ENCODE data around the gene APOC1.
"Not testable (repeated sequence)": the region's sequence is repeated elsewhere in the genome, so short reads cannot be mapped to it uniquely, and the experiment has no call there.

APOC1 gene

DNA sequence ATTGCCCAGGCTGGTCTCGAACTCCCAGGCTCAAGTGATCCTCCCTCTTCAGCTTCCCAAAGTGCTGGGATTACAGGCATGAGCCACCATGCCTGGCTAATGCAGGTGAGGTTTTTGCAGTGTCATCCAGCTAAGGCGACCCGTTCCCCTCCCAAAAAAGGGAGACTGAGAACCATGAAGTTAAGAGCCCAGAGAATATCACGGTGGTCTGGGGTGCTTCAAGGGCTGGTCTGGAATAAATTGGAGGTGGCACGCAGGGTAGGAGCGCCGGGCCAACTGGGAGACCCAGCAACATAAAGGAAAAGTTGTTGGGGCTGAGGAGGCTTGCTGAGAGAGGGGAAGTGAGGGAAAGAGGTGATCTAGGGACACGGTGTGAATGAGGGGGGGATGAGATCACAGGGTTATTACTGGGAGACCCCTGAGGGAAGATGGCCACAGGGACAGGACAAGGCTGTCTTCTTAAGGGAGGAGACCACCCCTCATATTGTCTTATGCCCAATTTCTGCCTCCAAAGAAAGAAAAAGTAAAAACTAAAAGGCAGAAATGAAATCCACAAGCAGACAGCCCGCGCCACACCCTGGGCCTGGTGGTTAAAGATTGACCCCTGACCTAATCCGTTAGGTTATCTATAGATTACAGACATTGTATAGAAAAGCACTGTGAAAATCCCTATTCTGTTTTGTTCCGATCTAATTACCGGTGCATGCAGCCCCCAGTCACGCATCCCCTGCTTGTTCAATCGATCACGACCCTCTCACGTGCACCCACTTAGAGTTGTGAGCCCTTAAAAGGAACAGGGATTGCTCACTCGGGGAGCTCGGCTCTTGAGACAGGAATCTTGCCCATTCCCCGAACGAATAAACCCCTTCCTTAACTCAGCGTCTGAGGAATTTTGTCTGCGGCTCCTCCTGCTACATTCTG lies 636 bp upstream of the APOC1 start:
- Mint-ChIP-seq H3K4me1 (ENCODE audit: low read depth) (peaks cover 46% of the 10 kb centered on the region), H3K4me3 (peak overlapping the region; percentile 97), H3K27ac (peak overlapping the region; percentile 93)
- H3K9me3 Mint-ChIP-seq; intact Hi-C loops (cut with micrococcal nuclease); H3K36me3 Mint-ChIP-seq (ENCODE audit: low read depth); H3K27me3 Mint-ChIP-seq: not testable (repeated sequence)

DNA sequence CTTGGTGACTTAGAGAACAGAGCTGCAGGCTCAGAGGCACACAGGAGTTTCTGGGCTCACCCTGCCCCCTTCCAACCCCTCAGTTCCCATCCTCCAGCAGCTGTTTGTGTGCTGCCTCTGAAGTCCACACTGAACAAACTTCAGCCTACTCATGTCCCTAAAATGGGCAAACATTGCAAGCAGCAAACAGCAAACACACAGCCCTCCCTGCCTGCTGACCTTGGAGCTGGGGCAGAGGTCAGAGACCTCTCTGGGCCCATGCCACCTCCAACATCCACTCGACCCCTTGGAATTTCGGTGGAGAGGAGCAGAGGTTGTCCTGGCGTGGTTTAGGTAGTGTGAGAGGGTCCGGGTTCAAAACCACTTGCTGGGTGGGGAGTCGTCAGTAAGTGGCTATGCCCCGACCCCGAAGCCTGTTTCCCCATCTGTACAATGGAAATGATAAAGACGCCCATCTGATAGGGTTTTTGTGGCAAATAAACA lies 9.9 kb downstream of the APOC1 start:
- Mint-ChIP-seq H3K9me3 (no peaks in the 10 kb centered on the region), H3K4me1 (ENCODE audit: low read depth) (peaks cover 48% of the 10 kb centered on the region), H3K36me3 (ENCODE audit: low read depth) (no peaks in the 10 kb centered on the region), H3K4me3 (no peak overlapping the region), H3K27ac (peak overlapping the region; percentile 24), H3K27me3 (peaks cover 8% of the 10 kb centered on the region)
- intact Hi-C loops (cut with micrococcal nuclease) = no loop called here

DNA sequence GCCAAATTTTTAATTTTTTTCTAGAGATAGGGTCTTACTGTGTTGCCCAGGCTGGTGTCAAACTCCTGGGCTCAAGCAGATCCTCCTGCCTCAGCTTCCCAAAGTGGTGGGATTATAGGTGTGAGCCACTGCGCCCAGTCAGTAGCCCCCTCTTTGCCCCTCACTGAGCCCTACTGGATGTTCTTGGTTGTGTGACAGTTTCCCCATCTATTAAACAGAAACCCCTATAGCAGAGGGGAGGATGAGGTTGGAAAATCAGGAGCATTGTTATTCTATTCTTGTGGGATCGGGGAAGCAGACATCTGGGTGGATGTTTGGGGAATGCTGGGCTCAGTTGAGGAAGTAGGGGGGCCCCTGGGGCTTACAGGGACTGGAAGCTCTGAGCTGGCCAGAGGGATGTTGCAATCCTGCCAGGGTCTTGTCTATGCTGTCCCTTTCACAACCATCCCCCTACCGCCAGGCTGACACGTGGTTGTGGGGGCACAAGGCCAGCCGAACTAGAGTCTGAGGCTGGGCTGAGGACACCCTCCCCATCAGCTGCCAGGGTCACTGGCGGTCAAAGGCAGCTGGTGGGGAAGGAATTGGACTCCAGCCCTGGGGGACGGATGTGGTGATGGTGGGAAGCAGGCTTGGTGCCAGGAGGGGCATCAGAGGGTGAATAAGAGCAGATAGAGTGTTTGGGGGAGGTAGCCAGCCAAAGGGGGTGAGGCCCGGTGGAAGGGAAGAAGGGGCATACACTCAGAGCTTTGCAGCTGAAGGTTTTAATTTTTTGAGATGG lies 10.9 kb downstream of the APOC1 start:
- Mint-ChIP-seq H3K27ac (peak overlapping the region; percentile 24), H3K36me3 (ENCODE audit: low read depth) (no peaks in the 10 kb centered on the region)

DNA sequence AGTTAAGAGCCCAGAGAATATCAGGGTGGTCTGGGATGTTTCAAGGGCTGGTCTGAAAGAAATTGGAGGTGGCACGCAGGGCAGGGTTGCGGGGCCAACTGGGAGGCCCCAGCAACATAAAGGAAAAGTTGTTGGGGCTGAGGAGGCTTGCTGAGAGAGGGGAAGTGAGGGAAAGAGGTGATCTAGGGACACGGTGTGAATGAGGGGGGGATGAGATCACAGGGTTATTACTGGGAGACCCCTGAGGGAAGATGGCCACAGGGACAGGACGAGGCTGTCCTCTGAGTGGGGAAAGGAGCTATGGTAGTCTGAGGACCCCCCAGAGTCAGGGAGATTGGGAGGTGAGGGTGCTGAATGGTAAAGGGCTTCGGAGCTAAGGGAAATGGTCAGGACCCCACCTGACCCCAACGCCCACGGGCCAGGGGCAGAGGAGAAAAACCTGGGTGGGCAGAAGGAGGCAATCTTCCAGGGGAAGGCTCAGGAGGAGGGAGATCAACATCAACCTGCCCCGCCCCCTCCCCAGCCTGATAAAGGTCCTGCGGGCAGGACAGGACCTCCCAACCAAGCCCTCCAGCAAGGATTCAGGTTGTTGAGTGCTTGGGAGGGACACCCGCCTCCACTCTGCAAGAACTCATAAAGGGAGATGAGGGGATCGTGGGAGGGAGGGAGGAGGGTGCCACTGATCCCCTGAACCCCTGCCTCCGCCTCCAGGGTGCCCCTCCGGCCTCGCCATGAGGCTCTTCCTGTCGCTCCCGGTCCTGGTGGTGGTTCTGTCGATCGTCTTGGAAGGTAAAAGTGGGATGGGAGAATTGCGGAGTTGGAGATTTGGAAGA lies 12.1 kb downstream of the APOC1 start:
- Mint-ChIP-seq H3K4me1 (ENCODE audit: low read depth) (peaks cover 48% of the 10 kb centered on the region), H3K4me3 (peak overlapping the region; percentile 75), H3K27ac (peak overlapping the region; percentile 69), H3K27me3 (peaks cover 10% of the 10 kb centered on the region)
- H3K9me3 Mint-ChIP-seq; H3K36me3 Mint-ChIP-seq (ENCODE audit: low read depth); intact Hi-C loops (cut with micrococcal nuclease): not testable (repeated sequence)

More for the DNA sequence above, 10.9 kb downstream of the APOC1 start:
- Mint-ChIP-seq H3K4me1 (ENCODE audit: low read depth) (peaks cover 48% of the 10 kb centered on the region), H3K27me3 (peaks cover 10% of the 10 kb centered on the region), H3K9me3 (no peaks in the 10 kb centered on the region), H3K4me3 (peak overlapping the region; percentile 30)
- intact Hi-C loops (cut with micrococcal nuclease) = no loop called here

DNA sequence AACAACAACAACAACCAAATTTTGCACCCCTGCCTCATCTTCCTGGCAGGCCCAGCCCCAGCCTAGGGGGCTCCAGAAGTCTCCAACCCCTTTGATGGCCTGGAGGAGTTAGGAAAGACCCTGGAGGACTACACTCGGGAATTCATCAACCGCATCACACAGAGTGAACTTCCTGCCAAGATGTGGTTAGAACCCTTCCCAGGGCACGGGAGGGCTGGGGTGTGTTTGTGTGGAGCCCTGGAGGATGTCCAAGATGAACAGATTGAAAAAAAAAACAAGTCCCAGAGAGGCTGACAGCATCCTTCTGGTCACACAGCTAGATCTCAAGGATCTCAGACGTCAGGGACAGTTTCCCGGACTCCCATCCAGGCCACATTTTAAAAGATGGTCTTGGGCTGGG lies 13.3 kb downstream of the APOC1 start:
- intact Hi-C loops (cut with micrococcal nuclease) = no loop called here
- Mint-ChIP-seq H3K27me3 (peaks cover 10% of the 10 kb centered on the region), H3K9me3 (no peaks in the 10 kb centered on the region), H3K27ac (peak overlapping the region; percentile 69), H3K4me3 (no peak overlapping the region), H3K4me1 (ENCODE audit: low read depth) (peaks cover 45% of the 10 kb centered on the region), H3K36me3 (ENCODE audit: low read depth) (no peaks in the 10 kb centered on the region)

DNA sequence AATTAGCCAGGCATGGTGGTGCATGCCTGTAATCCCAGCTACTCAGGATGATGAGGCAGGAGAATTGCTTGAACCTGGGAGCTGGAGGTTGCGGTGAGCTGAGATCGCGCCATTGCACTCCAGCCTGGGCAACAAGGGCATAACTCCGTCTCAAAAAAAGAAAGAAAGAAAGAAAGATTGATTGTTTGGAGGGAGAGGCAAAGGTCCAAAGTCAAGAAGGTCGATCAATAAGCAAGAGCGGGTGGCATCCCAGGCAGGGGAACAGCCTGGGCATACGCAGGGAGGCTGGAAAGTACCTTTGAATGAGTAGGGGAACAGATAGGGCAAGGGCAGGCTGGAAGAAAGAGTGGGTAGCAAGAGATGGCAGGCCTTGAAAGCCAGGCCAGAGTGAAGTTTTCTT lies 15.7 kb downstream of the APOC1 start:
- H3K4me3 Mint-ChIP-seq = no peak overlapping the region
- peaks cover 28% of the 10 kb centered on the region for H3K4me1 Mint-ChIP-seq (ENCODE audit: low read depth)
- H3K27ac Mint-ChIP-seq = no peak overlapping the region
- no peaks in the 10 kb centered on the region for H3K36me3 Mint-ChIP-seq (ENCODE audit: low read depth)
- peaks cover 17% of the 10 kb centered on the region for H3K27me3 Mint-ChIP-seq
- H3K9me3 Mint-ChIP-seq = no peaks in the 10 kb centered on the region
- intact Hi-C loops (cut with micrococcal nuclease) = no loop called here

DNA sequence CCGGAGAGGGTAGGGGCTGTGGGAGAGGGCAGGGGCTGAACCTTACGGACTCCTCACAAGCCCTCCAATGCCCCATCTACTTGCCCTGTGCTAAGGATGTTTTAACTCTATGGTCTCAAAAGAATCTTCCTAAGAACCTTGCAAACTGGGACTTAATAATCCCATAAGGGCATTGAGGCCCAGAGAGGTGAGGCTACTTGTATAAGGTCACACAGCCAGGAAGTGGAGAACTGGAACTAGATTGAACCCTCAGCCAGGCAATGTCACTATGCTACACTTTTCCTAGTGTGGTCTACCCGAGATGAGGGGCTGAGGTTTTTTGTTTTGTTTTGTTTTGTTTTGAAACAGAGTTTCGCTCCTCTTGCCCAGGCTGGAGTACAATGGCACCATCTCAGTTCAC lies 17.1 kb downstream of the APOC1 start:
- Mint-ChIP-seq H3K9me3 (no peaks in the 10 kb centered on the region), H3K27me3 (peaks cover 11% of the 10 kb centered on the region), H3K36me3 (ENCODE audit: low read depth) (no peaks in the 10 kb centered on the region), H3K4me3 (no peak overlapping the region), H3K27ac (no peak overlapping the region), H3K4me1 (ENCODE audit: low read depth) (peaks cover 13% of the 10 kb centered on the region)
- intact Hi-C loops (cut with micrococcal nuclease) = no loop called here

DNA sequence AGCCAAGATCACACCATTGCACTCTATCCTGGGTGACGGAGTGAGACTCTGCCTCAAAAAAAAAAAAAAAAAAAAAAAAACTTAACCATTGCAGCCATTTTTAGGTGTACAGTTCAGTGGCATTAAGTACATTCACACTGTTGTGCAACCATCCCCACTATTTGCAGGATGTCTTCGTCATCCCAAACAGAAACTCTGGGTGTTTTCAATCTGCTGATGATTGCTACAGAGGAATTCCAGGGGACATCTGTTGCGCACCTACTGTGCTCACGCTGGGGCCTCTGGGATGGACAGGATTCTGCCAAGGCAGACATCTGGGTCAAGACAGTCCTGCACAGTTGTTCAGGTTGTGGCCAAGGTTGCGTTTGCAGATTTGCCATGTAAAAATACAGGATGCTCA lies 25.3 kb downstream of the APOC1 start:
- Mint-ChIP-seq H3K4me1 (ENCODE audit: low read depth) (peaks cover 20% of the 10 kb centered on the region), H3K36me3 (ENCODE audit: low read depth) (no peaks in the 10 kb centered on the region), H3K4me3 (no peak overlapping the region), H3K27me3 (peaks cover 3% of the 10 kb centered on the region), H3K27ac (no peak overlapping the region), H3K9me3 (no peaks in the 10 kb centered on the region)
- intact Hi-C loops (cut with micrococcal nuclease) = no loop called here

DNA sequence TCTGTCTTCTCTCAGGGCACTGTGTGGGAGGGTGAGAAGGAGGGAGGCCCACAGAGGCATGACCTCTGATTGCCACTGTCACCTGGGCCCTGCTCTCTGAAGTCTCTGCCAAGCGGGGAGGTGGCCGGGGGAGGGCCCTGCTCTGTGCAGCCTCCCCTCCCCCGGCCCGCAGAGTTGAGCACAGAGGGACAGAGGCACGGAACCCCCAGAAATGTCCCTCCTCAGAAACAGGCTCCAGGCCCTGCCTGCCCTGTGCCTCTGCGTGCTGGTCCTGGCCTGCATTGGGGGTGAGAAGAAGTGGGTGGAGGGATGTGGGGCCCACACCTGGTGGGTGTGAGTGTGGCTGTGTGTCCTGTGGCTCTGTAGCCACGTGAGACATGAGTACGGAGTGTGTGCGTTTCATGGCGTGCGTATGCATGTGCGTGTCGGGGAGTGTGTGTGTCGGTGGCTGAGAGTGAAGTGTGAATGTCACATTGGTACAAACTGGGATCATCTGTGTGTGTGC lies 27.7 kb downstream of the APOC1 start, which contains the start of gene APOC4:
Gene APOC4 (plus strand): TSS at position 171 of the 505 bp plus-strand sequence. CDS start 41 bp downstream, at position 212.
- Mint-ChIP-seq H3K27me3 (peaks cover 3% of the 10 kb centered on the region), H3K4me3 (no peak within 1 kb of the TSS), H3K36me3 (ENCODE audit: low read depth) (no peaks in the 10 kb centered on the region), H3K9me3 (no peaks in the 10 kb centered on the region), H3K4me1 (ENCODE audit: low read depth) (peaks cover 45% of the 10 kb centered on the region), H3K27ac (no peak within 1 kb of the TSS)
- intact Hi-C loops (cut with micrococcal nuclease) = no loop called here

DNA sequence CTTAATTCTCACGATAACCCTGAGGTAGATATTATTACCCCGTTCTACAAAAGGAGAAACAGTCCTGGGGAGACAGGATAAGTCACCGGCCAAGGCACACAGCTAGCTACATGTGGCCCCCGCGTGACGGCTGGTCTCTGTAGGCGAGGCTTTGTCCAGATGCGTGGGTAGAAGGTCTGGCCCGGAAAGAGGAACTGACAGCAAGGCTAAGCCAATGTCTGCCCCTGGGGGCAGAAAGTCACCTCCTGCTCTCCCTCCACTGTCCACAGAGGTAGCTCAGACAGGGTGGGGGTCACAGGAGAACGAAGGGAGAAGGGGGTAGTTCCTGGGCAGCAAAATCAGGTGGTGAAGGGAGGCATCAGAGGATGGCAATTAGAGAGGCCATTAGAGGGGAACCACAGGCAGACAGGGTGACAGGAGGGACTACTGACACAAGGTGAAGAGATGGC lies 29.4 kb downstream of the APOC1 start:
- Mint-ChIP-seq H3K36me3 (ENCODE audit: low read depth) (no peaks in the 10 kb centered on the region), H3K9me3 (no peaks in the 10 kb centered on the region), H3K4me1 (ENCODE audit: low read depth) (peaks cover 55% of the 10 kb centered on the region), H3K27me3 (peaks cover 3% of the 10 kb centered on the region), H3K4me3 (peak overlapping the region; percentile 20), H3K27ac (peak overlapping the region; percentile 88)
- intact Hi-C loops (cut with micrococcal nuclease) = no loop called here

DNA sequence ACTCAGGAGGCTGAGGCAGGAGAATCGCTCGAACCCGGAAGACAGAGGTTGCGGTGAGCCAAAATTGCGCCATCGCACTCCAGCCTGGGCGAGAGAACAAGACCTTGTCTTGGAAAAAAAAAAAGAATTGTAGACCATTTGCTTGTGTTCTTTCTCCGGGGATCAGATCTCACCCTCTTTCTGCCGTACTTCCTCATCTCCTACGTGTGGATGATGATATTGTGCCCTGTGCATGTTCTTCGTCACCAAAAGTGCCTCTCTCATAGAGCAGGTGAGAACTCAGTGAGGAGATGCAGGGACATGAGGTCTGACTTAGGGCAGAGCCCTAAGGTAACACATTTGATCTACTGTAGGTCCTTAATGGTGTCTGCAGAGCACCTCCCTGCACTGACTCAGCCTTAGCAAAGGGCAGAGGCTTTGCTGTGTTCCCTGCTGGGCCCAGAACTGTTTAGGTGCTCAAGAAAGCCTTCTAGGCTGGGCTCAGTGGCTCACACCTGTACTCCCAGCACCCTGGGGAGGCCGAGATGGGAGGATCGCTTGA lies 32.7 kb downstream of the APOC1 start:
- H3K27me3 Mint-ChIP-seq = peaks cover 3% of the 10 kb centered on the region
- H3K9me3 Mint-ChIP-seq = no peaks in the 10 kb centered on the region
- peak overlapping the region; percentile 63 for H3K27ac Mint-ChIP-seq
- no peak overlapping the region for H3K4me3 Mint-ChIP-seq
- intact Hi-C loops (cut with micrococcal nuclease) = no loop called here
- peaks cover 12% of the 10 kb centered on the region for H3K36me3 Mint-ChIP-seq (ENCODE audit: low read depth)
- peaks cover 54% of the 10 kb centered on the region for H3K4me1 Mint-ChIP-seq (ENCODE audit: low read depth)

DNA sequence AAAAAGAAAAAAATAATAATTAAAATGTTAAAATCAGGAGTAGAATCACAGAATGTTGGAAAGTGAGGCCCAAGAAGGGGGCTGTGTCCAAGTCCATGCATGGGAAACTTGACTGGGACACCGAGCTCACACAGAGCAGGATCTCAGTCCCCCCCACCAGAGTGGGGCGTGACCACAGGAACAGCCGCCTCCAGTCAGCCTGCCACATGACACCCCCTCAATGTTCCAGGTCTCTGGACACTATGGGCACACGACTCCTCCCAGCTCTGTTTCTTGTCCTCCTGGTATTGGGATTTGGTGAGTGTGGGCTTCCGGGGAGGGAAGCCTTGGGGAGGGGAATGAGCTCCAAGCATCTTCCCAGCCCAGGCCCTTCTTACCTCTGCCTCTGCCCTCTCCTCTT lies 33.8 kb downstream of the APOC1 start:
- Mint-ChIP-seq H3K4me1 (ENCODE audit: low read depth) (peaks cover 49% of the 10 kb centered on the region), H3K27me3 (peaks cover 3% of the 10 kb centered on the region), H3K27ac (peak overlapping the region; percentile 14), H3K9me3 (no peaks in the 10 kb centered on the region), H3K4me3 (no peak overlapping the region), H3K36me3 (ENCODE audit: low read depth) (peaks cover 18% of the 10 kb centered on the region)
- intact Hi-C loops (cut with micrococcal nuclease) = no loop called here

DNA sequence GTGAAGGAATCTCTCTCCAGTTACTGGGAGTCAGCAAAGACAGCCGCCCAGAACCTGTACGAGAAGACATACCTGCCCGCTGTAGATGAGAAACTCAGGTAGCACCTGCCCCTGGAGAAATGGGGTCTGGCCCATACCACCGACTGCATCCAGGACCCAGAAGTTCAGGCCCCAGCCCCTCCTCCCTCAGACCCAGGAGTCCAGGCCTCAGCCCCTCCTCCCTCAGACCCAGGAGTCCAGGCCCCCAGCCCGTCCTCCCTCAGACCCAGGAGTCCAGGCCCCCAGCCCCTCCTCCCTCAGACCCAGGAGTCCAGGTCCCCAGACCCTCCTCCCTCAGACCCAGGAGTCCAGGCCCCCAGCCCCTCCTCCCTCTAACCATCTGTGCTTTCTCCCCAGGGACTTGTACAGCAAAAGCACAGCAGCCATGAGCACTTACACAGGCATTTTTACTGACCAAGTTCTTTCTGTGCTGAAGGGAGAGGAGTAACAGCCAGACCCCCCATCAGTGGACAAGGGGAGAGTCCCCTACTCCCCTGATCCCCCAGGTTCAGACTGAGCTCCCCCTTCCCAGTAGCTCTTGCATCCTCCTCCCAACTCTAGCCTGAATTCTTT lies 34.5 kb downstream of the APOC1 start:
- intact Hi-C loops (cut with micrococcal nuclease) = no loop called here
- Mint-ChIP-seq H3K4me1 (ENCODE audit: low read depth) (peaks cover 49% of the 10 kb centered on the region), H3K27me3 (peaks cover 3% of the 10 kb centered on the region), H3K27ac (peak overlapping the region; percentile 14), H3K4me3 (no peak overlapping the region), H3K9me3 (no peaks in the 10 kb centered on the region), H3K36me3 (ENCODE audit: low read depth) (peaks cover 20% of the 10 kb centered on the region)
